ELR (cell line): ENCODE measurements around the gene UBASH3B.

Experiments used
- DNase-seq: peaks from one replicate; pipeline ENCODE4 v3.0.0-alpha.2; 2015; ENCODE audit warnings: low read depth

UBASH3B gene

DNA sequence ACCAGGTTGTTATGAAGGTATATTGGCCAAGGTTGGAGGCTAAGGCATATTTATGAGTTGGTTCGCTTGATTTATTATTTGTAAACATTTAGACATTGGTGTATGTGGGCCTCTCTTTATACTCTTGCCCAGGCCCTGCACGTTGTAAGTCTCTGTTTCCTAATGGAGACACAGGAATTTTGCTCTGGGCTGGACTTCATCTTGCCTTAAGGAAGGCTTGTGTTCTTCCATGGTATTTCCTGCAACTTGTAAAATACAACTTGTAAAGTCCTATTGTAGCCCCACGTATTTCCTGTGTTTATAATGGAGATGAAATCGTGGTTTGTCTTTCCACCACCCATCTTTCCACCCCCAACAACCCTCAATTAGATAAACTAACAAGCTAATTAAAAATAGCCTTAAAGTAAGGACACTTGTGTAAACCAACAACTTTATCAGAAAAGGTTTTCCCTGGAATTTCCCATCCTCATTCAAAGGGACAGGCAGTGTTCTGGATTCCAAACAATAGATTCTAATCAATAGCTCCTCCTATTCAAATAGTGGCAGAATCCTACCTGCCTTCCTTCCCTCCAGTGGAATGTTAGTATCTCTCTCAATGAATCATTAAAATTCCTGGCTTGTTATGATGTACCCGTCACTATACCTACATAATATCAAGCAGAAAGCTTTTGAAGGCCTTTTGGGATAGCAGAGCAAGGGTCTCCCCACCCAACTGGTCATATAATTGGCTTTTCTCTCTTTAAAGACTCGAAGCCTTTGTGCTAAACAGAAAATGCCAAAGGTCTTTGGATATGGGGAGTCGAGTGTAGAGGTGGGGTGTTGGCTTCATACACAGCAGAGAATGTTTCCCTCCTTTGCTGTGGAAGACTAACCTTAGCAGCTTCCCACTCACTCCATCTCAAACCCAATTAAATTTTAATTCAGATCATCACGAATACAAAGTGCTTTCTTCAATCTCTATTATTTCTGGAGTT, 77.1 kb downstream of the UBASH3B start:
- no peak for DNase-seq

DNA sequence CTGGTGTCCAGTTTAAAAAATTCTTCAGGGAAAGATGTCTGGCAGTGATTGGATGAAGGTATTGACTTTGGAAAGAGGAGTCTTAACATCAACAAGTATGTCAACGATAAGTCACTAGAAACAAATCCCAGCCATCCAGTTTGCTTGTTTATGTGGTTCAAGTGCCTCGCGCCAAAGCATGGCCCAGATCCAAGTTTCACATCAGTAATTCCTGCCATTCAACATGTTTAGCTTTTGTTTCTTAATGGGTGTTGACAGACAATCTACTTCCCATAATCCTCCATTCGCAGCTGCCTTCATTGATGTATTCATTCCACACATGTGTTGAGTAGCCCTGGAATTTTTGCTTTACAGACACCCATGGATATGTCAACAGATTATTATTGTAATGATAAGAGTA, 77.8 kb downstream of the UBASH3B start:
- no peak for DNase-seq

DNA sequence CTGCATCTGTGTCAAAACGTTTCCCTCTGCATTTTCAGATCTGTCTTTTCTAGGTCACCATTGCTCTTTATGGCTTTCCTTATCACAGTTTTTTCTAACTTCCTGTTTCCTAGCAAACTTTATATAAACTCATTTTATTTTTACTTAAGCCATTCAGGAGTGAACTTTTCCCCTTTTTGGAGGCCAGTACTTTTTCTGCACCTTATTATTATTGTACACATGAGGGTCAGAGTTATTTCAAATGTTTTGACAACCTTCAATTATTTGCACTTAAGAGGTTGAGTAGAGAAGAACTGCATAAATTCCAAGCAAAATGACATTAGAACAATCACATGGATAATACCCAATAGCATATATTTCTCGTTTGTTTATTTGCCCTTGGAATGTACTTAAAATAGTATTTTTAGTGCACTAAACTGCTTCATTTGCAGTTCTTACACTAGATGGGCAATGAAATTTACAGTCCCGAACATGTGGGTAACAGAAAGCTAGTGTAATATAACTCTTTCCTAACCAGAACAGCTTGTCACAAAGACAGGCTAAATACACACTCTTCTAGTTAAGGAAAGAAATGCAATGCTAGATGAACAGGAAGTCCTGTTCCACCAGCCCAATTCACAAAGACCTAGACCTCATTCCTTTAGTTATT, 79.5 kb downstream of the UBASH3B start:
- DNase-seq = no peak

DNA sequence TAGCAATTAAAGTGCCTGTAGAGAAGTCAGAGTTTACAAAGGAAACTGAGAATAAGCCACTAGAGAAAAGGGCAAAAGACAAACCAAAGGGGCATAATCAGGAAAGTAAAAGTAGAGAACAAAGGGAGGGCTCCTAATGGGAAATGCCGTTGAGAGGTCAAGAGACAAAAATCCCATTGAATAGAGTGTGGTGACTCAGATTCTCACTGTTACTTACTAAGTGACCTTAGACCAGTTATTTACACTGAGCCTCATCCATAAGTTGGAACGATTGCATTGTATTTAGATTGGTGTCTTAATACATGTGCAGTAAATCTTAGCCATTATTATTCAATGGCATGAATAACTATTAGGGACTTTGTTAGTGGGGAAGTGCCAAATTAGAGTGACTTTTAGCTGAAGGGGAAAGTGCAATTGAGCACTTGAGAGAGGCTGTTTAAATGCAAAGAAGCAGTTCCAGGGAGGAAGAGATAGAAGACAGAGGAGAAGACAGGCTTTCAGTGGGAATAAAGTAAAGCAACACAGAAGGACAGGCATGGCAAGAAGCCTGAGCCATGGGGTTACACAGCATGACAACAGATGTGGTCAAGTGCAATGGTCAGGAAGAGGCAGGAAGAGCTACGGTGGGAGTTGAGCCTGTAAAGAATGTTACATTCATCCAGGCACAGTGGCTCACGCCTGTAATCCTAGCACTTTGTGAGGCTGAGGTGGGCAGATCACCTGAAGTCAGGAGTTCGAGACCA, 82.6 kb downstream of the UBASH3B start:
- DNase-seq = peak; percentile 55

- no peak for DNase-seq
Observed at GRCh38 chr11:122741613-122742300, 86.2 kb downstream of the UBASH3B start.

DNA sequence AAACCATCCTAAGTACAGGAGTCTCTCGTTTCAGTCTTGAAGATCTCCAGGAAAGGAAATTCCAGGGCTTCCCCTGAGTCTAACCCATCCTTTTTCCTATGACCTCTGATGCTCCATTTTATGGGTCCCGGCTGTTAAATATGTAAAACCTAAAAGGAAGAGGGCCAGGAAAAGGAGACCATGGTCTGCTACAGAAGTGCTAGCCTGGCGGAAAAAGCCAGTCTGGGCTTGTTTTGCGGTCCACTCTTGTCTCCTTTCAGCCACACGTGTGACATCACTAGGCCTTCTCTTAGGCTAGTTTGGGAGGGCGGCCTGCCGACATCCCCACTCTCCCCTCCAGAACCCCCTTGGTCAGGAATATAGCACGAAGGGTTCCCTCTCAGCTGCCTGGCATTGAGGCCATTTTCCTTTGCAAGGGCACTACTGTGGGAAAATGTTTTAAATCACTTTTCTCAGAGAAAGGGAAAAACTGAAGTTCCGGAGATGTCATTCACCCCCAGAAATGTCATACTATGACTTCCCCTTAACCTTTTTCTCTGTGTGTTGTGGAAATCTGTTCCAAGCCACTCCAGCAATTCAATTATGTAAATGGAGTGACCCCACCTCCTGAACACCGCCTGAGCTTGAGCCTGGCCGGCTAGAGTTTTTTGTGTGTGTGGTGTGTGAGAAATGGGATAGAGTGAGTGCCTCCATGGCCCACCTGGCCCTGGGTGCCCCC, 86.9 kb downstream of the UBASH3B start:
- no peak for DNase-seq

DNA sequence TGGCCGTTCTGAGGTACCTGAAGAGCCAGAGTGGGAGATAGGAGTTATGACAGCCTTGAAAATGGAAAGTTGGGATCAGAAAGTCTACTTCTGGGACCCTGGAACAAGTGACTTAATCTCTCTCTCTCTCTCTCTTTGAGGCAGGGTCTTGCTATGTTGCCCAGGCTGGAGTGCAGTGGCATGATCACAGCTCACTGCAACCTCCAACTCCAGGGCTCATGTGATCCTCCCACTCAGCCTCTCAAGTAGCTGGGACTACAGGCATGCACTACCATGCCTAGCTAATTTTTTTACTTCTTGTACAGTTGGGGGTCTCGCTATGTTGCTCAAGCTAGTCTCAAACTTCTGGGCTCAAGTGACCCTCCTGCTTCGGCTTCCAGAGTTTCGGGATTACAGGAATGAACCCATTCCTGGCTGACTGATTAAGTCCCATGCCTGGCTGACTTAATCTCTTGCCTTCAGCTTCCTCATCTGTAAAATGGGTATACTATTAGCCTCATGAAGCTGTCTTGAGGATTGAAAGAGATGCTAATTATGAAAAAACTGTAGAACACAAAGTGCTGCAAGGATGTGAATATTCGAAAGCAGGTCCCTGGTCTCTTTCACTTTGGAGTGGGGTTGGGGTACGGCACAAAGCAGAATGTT, 87.7 kb downstream of the UBASH3B start:
- DNase-seq = no peak

GRCh38 chr11:122743949-122744348, 88.4 kb downstream of the UBASH3B start:
- no peak for DNase-seq

DNA sequence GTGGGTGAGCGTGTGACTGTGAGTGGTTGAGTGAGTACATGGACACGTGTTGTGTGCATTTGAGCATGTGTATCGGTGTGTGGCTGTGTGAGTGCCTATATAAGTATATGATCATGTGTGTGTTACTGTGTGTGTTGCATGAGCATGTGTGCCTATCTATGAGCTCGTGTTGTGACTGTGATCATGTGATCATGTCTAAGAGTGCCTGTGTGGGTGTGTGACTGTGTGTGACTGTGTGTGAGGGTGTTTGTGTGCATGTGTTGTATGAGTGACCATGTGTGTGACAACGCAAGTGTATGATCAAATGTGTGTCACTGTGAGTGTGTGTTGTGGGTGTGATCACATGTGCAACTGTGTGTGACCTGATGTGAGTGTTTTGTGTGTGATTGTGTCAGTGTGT, 88.8 kb downstream of the UBASH3B start:
- DNase-seq = no peak

DNA sequence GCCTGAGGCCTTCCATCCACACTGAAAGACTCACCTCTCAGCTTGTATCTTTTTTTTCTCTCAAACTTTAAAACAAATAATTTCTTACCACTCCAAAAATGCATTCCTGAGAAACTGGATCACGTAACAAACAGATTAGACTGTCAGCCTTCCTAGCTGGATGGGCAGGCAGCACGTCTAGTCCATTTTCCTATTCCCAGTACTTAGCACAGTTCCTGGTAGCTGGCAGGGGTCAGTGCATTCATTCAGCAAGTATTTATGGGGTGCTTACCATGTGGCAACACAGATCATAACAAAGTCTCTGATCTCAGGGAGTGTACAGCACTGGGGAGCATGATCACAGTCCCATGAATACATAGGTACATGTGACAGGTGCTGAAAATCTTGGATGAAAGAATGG, 89.6 kb downstream of the UBASH3B start:
- peak; percentile 33 for DNase-seq

DNA sequence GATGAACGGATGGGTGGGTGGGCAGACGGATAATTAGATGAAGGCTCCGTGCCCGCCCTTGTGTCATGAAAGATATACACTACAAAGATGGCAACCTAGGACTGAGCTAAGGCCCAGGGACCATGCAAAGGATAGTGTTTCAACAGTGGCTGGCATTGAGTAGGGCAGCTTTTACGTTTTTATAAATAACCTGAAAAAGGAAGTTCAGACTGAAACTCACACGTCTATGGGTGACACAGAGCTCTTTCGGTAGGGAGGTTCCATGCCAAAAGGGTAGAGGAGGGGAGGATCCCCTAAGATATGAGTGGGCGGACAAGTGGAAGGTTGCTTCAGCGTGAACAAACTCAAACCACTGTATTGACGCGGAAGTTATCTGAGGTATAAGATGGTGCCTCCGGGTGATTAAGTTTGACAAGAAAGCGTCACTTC, 90.5 kb downstream of the UBASH3B start:
- no peak for DNase-seq

GRCh38 chr11:122746611-122747244, 91.2 kb downstream of the UBASH3B start:
- no peak for DNase-seq

GRCh38 chr11:122747351-122747781, 91.8 kb downstream of the UBASH3B start:
- DNase-seq = no peak

- peak; percentile 95 for DNase-seq
Observed at GRCh38 chr11:122749005-122749687, 93.6 kb downstream of the UBASH3B start.

DNA sequence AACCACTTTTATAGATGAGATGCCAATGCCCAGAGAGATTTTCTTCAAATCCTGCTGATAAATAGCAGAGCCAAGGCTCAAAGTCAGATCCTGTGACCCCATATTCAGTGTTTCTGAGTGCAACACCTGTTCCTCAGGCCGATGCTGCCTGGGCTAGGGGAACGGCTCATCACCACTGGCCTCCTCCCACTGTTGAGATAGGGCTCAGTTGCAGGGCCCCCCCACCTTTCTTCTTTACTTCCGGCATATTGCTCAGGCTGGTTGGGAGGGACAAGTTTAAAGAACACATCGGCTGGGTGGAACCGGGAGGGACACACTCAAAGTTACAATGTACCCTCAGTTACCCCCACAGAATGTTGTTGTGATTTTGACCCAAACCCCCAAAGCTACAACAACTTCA, 94.5 kb downstream of the UBASH3B start:
- no peak for DNase-seq

GRCh38 chr11:122751292-122752070, 96.0 kb downstream of the UBASH3B start:
- DNase-seq = peak; percentile 56

DNA sequence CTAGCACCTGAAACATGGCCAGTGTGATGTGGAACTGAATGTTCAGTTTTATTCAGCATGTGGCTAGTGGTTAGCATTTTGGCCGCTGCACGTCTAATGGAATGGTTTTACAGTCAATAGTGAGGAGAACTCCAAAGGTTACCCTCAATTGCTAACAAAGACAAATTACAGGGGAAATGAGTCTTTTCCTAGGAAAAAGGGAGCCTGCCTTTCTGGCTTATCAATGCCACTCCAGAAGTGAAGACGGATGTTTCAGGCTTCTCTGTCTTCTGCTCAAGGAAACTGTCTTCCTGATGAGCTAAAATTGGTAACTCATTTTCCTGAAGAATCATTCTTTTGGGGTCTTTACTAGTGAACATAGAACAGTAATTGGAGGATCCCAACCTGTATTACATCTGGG, 98.5 kb downstream of the UBASH3B start:
- no peak for DNase-seq

- DNase-seq = peak; percentile 50
Observed at GRCh38 chr11:122754553-122755322, 99.2 kb downstream of the UBASH3B start.
